ENCODE data around the gene PNCK.

Gene PNCK

DNA sequence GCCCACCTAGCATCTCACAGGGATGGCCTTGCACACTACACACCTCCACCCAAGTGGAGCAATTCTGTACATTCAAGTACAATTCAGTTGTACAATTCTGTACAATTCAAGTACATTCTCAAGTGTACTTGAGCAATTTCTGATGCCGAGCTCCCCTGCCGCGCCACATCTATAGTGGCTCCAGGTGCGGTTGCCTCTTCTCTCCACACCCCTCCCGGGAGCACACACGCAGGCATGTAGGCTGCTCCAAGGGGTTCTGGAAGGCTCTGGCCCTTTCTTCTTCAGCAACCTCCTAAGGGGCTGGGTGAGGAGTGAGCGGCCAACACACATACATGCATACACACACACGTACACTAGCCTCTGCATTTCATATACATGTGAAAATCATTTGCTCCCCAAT lies 45.5 kb downstream of the PNCK start:
- no peak for DNase-seq (ENCODE audit: low read depth in 2 of 2)

DNA sequence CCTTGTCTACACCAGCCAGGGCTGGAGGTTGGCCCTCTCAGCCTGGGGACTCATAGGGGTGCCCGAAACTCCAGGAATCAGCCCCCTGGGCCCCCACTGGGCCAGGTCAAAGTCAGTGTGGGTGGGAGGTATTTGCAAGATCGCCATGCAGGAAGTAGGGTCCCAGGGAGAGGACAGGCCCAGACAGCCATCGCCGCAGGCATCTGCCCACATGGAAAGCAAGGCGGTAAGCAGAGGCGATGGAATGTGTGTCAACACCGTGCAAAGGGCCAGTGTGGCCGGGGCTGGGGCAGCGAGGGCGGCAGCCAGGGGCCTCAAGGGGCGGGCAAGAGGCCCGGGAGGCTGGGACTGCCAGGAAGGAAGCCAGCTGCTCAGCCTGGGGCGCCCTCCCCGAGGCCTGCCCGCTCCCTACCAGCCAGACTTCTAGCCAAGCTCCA lies 45.9 kb downstream of the PNCK start:
- DNase-seq (ENCODE audit: low read depth in 2 of 2), result no peak

DNA sequence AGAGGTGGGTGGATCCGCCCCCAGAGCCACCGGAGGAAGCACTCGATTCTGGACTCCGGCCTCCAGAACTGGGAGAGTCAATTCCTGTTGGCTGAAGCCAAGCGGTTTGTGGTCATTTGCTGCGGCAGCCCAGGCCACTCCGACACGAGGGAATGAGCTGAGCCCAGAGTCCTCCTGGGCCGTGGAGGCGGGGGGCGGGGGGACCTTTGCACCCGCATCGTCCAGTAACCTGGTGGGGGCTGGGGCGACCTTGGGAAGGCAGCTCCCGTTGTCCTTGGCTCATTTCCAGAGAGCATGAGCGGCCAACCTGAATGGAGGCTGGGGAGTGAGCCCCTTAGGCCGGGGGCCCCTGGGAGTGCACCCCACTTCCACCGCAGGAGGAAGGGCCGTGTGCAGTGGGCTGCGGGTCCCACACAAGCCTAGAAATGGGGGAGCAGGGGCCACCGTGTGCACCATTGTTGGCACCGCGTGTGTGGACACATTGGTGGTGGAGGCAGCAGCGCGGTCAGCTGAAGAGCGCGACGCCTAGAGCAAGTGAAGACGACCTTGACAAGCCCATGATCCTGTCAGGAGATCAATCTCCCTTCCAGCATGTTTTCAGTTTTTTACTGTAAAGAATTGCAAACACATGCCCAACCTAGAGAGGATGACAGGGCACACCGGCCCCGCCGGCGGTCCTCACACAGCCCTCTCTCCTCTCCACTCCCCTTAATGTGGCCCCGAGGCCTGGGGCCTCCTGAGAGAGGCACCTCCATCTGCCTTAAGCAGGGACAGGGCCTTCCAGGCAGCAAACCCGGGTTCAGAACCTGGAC lies 46.5 kb downstream of the PNCK start:
- no peak for DNase-seq (ENCODE audit: low read depth in 2 of 2)

DNA sequence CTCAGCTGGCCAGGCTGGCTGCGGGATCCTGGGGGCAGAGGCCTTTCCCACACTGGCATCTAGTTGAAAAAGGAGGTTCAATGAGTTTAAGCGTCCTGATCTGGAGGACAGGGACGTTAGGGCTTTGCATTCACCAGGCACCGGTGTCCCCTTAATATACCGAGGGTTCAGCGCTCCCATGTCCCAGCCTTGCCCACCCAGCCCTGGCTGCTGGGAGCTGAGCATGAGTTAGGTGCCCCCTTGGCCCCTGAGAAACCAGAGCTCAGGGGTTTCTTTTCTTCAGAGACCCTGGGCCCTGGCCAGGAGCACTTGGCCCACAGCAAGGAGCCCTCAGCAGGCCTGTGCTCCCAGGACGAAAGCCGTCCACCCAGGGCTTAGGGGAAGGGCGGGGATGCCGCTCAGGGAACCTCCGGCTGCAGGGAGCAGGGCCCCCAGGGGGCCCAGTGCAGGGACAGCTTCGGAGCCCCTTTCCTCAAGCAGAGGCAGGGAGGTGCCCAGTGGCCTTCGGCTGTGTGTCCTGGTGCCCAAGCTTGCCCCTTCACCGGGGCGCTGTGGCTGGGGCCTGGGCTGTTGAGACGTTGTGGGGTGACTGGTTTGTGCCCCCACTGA lies 47.5 kb downstream of the PNCK start:
- DNase-seq (ENCODE audit: low read depth in 2 of 2), result no peak

DNA sequence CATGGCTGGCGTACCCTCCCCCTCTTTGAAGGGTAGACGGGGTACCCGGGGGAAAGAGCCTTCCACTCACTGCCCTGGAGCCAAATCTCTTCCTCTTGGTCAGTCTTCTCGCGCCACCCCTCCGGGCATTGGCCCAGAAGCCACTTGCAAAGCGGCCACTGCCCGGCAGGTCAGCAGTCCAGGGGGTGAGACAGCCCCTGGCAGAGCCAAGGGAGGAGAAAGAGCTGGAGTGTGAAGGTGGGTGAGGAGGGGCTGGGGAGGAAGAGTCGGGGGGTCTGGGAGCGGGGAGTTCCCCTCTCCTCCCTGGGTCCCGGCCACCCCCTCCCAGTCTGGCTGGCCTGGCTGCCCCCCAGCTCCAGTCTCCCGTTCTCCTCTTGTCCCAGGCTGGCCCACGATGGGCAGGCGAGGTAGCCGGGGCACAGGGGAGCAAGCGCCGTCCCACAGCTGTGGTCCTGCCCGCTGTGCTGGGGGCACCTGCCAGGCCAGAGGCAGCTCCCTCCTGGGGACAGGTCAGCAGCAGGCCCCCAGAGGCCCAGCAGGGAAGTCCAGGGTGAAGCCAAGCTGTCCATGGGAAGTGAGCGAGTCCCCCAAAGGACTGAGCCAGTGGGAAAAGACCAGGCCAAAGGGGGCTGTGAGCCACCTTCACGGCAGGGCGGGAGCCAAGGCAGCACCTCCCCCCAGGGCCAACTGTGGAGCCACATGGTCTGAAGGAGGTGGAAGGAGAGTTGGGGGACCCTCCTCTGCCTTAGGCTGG lies 48.2 kb downstream of the PNCK start:
- DNase-seq (ENCODE audit: low read depth in 2 of 2), result no peak

DNA sequence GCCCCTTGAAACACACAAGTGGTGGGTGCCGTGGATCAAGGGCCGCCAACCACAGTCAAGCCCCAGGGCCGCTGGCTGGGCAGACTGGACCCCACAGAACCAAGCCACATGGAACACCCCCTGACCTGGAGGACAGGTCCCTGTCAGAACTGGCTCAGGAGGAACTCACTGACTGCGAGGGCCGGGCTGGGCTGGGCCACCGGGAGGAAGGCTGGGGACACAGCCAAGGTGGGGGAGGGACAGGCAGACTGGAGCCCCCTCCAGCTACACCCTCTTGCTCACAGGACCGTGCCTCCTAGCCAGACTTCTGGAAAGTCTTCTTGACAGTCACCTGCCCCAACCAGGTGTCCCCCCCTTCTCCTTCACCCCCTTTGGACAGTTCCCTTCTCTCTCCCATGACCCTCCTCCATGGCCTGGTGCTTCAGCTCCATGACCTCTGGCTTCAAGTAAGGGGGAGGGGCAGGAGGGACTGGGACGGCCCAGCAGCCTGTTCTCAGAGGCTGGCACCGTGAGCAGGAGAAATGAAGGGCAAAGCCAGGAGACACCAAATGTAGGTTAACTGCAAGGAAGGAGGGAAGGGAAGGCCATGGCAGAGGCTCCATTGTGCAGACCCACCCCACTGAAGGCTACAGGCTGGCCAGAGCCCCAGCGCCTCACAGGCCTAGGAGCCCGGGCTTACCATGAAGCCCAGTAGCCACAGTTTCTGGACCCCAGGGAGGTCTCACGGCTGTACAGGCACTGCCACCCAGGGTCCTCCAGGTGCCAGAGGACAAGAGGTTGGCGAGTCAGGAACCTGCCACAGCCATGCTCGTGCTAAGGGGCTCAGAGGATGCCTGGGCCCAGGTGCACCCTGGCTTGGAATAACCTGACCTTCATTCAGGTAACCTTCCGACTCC lies 49.2 kb downstream of the PNCK start:
- DNase-seq (ENCODE audit: low read depth in 2 of 2), result no peak

DNA sequence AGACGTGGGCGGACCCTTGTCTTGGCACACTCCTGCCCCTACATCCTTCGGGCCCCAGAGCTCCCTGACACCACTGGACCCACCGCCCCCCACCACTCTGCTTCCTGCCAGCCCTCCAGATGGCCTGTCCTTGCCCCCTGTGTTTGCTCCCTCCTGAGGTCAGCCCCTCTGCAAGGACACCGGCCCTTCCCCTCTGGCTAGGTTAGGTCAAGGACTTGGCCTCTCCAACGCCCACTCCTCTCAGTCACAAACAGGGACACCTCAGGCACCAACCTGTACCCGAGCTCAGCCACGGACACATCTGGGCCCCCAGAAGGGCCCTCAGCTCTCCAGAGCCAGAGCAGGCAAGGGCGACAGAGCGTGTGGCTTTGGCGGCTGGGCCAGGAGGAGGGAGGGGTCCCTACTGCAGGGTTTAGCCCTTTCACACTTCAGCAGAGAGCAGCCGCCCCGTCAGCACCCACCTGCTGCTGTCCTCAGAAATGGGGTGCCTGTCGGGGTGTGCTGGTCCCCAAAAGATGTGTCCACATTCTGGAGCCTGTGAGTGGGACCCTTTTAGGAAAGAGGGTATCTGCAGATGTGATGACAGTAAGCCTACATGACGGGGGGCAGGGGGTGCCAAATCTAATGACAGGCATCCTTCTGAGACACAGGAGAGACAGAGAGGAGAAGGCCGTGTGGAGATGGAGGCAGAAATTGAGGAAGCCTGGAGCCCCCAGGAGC lies 50.1 kb downstream of the PNCK start:
- no peak for DNase-seq (ENCODE audit: low read depth in 2 of 2)

DNA sequence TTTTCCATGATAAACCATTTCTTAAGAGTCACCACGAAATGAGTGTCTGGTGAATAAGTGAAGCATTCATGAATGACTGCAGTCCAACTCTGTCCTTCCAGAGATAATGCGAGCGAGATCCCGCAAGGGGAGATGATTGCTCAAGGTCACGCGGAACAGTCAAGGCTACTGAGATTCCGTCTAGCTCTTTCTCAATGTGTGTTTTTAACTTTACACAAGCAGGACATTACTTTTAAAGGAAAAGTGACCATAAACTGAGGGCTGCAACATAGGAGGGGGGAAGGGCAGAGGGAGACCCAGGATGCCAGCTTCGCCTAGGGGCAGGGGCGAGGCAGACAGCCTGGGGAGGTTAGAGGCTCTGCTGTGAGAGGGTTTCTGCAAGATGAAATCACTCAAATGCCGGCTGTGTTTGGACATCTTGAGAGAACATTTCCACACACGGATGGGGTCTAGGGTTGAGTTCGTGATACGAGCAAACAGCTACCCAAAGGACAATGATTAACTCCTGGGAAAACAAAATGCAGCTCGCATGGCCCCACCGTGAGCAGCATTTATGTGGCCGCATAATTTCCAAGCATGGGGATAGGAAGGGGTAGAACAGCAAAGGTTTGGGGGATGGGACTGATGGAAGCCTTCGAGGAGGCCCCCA lies 50.8 kb downstream of the PNCK start:
- DNase-seq (ENCODE audit: low read depth in 2 of 2), result no peak

DNA sequence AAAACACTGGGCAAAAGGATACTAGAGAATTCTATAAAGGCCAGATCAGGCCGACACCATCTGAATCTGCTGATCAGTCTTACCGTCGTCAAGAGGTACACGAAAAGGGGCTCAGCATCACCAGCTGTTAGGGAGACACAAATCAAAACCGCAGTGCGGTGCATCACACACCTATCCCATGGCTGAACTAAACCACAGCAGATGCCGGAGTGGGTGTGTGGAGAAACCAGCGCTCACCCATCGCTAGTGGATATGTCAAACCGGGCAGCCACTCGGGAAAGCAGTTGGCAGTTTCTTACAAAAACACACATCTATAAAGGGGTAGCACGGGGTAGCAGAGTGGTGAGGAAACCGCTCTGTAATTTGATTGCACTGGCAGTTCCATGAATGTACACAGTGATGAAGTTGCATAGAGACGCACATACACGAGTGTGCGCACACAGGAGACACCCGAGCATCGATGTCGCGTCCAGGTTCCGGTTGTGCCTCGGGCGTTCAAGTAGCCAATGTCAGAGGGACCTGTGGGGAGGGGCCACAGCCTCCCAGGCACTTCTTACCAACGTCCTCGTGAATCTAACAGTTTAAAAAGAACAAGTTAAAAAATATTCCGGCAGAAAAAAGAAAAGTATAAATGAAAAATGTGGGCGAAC lies 51.5 kb downstream of the PNCK start:
- DNase-seq (ENCODE audit: low read depth in 2 of 2), result no peak

DNA sequence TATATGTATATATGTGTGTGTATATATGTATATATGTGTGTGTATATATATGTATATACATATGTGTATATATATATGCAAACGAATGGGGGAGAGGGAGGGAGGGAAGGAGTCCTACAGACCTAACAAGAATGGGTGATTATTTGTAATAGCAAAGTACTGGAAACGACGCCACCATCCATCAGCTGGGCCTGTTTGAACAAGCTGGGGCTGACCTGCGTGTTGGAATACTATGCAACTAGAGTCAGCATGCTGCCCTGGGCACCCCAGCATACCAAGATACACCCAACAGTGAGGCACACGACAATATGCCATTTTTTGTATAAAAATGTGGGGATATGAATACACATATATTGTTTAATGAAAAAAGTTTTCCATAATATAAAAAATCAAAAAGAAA lies 53.0 kb downstream of the PNCK start:
- DNase-seq (ENCODE audit: low read depth in 2 of 2), result no peak

Data from activated CD8-positive, alpha-beta memory T cell treated with anti-CD3 and anti-CD28 coated beads for 4 hours (primary cell).